CD4-positive, alpha-beta T cell treated with Interleukin-10 for 1 hour (primary cell): ENCODE data around the gene CHCHD3.

Experiments
- DNase-seq: peaks from one replicate; pipeline ENCODE4 v3.0.0-alpha.2; 2020

Gene CHCHD3

DNA sequence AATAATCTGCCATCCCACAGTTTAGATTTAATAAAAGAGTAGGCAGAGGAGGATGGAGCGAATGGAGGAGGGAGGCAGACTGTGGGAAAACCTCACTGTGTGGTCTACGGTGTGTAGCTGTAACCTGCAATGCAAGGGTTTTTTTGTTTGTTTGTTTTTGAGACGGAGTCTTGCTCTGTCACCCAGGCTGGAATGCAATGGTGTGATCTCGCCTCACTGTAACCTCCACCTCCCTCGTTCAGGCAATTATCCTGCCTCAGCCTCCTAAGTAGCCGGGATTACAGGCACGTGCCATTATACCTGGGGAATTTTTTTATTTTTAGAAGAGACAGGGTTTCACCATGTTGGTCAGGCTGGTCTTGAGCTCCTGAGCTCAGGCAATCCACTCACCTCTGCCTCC lies 321.0 kb downstream of the CHCHD3 start:
- no peak for DNase-seq

GRCh38 chr7:132760244-132760623 lies 321.7 kb downstream of the CHCHD3 start:
- no peak for DNase-seq

DNA sequence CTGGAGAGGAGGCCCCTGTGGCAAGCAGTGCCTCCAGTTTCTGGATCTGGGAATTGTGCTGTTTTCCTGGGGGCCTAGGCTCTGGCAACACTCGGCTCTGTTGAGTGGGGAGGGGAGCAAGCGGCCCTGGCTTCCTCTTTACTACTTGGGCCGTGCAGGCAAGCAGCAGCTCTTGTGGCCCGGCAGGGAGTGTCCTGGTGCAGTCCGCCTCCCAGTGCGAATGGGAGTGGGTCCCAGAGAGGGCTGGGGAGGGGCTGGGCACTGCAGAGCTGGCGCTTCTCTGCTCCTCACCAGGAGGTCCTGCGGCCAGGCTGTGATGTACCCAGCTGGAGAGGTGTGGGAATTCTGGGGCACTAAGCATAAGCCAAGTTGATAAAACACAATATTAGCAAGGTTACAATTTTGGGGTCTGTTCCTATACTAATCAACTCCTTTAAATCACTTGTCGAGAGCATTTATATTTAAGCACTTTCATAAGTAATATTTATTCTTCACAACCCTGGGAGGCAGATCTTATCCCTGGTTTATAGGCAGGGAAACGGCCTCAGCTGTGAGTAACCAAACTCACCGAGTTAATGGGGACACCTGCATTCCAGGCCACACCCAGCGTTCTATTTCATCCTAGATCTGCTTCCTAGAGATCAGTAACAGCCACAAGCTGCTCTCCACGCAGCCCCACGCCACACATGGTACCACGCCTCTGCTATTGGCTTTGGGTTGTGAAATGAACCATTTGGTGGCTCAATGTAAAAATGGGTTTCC lies 322.2 kb downstream of the CHCHD3 start:
- no peak for DNase-seq

GRCh38 chr7:132758986-132759385 lies 322.9 kb downstream of the CHCHD3 start:
- no peak for DNase-seq

- no peak for DNase-seq
Measured at GRCh38 chr7:132757783-132758182, 324.1 kb downstream of the CHCHD3 start.

- DNase-seq, result no peak
Measured at GRCh38 chr7:132756484-132756990, 325.4 kb downstream of the CHCHD3 start.

DNA sequence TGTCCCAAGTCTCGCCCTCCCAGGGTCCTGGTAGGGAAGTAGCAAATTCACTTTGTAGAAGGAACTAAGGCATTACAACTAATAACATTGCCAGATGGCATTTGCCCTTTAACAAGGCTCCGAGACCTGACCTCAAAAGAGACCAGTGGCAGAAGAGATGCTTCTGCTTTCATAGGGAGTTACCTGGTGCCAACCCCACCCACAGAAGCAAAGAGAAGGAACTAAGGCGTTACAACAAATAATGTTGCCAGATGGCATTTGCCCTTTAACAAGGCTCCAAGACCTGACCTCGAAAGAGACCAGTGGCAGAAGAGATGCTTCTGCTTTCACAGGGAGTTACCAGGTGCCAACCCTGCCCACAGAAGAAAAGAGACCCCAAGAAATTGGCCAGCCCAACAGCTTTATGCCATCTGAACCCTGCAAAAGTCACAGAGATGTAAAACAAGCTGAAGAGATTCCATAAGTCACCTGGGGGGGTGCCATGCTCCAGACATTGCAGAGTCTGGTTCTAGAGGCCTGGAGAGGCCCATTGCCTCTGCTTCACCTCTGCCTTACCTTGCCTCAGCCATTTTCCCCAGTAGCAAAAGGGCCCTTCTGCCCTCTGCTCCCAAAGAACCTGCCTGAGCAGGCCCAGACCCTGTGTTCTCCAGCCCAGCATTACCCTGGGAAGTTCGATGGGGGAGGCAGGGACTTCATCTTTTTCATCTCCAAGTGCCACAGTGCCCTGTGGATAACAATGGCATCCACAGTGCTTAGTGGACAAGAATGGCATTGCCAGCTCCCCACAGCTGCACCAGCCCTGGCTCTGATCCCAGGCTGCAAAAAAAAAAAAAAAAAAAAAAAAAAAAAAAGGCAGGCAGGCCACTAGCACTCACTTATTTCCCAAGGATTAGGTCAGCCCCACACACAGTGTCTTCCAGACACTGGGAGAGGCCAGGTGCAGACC lies 326.1 kb downstream of the CHCHD3 start:
- no peak for DNase-seq

- no peak for DNase-seq
Measured at GRCh38 chr7:132752431-132752830, 329.5 kb downstream of the CHCHD3 start.

DNA sequence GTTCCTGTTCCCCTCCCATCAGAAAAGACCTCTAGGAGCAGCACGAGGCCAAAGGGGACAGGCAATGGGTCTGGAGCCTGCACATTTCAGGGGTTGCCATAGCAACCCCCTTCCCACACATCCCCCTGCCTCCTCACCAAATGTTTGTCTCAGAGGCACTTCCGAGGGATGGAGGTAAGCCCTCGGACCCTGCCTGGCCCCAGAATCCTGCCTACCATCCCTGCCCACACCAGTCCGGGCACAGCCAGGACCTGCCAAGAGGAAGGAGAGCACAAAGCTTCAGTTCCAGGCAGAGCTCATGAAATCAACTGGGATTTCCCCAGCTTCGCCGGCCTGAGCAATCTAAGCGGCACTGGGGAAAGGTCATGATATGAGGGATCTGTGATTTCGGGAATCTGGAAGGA lies 330.6 kb downstream of the CHCHD3 start:
- no peak for DNase-seq

DNA sequence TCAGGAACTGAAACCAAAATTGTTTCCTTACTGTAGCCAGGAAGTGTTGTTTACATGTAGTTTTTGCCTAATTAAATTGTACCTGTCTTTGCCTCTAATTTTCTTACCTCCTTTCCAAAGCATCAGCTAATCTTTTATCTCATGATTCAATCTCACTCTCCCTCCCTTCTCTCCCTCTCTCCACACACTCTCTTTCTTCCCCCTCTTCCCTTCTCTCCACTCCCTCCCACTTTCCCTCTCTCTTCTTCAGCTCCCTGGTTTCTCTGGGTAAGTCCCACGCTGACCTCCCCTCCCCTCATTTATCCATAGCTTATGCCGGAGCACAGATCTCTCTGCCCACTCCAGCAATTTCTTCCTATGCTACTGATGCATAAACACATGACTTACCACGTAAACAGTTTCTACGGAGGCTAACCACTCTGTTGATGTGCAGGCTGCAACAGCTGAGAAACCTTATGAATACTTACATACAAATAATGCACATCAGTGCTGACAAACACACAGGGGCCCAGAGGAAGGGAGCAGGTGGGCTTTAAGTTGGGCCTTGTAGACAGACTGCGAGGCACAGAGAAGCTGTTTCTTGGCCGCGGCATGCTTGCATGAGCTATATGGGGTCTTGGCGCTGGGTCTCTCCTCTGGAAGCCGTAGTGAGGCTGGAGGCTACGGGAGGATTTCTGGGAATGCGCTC lies 331.2 kb downstream of the CHCHD3 start:
- no peak for DNase-seq

DNA sequence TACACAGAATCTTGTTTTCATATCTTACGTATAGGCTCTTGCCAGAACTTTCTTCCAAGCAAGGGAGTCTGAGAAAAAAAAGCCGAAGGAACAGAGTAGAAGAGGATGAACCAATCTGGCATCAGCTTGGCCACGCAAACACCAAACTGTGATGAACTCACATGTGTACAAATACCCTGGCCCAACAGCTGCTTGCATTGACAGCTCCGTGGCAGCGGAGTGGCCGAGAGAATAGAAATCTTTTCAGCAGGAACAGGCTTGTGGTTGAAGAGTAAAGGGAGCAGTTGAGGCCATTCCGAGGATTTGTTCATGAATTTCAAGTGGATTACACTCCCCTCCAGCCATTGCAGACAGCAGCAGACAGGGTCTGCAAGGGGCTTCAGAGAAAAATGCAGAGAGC lies 331.8 kb downstream of the CHCHD3 start:
- no peak for DNase-seq

DNA sequence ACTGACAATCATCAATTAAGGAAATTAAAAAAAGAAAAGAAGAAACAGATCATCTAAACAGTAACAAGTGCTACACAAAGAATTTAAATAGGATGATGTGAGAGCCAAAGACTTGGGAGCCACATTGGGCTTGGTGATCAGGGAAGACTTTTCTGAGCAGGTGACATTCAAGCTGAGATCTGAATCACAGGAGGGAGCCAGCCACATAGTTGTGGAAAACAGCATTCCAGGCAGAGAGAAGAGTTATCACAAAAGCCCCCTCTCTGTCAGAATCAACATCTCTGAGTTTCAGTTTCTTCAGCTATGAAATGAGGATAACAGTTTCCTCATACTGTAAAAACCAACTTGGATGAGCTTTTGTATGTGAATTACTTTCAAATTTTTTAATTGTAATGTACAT lies 336.4 kb downstream of the CHCHD3 start:
- DNase-seq, result no peak

DNA sequence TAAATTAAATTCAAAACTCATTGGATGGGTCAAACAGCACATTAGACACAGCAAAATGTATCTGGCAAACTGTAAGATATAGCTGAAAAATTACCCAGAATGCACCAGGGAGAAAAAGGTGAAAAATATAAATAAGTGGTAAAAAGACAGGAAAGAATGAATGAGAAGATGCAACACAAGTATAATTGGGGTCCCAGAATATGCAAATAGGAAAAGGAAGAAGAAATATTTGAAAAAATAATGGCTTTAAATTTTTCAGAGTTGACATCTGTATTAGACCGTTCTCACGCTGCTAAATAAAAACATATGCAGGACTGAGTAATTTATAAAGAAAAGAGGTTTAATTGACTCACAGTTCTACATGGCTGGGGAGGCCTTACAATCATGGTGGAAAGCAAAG lies 337.9 kb downstream of the CHCHD3 start:
- DNase-seq, result no peak

DNA sequence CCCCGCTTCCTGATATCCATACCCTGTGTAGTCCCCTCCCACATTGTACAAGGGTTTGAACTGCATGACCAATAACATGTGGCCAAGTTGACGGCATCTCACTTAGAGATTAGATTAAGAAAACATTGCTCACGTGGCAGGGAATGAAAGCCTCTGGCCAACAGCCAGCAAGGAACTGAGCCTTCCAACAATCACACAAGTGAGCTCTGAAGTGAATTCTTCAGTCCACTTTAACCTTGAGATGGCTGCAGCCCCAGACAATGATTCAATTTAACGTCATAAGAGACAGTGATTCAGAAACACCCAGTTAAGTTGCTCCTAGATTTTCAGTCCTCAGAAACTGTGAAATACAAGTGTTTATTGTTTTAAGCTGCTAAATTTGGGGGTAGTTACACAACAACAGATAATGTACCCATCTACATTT lies 339.7 kb downstream of the CHCHD3 start:
- DNase-seq, result no peak

- DNase-seq, result no peak
Measured at GRCh38 chr7:132740176-132740575, 341.7 kb downstream of the CHCHD3 start.

GRCh38 chr7:132739271-132739955 lies 342.5 kb downstream of the CHCHD3 start:
- no peak for DNase-seq

GRCh38 chr7:132738254-132738653 lies 343.6 kb downstream of the CHCHD3 start:
- DNase-seq, result no peak

DNA sequence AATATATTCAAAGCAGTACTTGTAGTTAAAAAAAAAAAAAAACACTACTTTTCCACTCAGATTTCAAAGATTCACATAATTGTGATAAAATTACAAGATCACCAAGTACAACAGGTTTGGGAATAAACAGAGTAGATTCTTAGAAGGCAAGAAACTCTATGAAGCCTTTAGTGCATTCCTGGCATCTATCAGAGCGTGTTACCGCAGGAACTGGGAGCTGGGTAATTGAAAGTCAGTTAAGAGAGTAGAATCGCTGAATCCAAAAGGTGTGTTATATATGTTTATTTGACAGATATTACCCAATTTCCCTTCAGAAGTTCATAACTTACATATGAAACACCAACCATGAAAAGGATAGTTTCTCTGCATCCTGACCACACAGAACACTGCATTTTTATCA lies 346.4 kb downstream of the CHCHD3 start:
- DNase-seq, result no peak
